Mucosa of descending colon (tissue), 3 donors: ENCODE data around the gene ACSM4. TPM values are rescaled to one million over a fixed set of nuclear protein-coding genes. Genes with fewer than 3 reads are reported as not detected.

Experiments
- ATAC-seq: fragments of 200-7000 bp; cut with Tn5 transposase; one replicate; pipeline ENCODE4 v1.9.1; 2020; ENCODE audit warnings: mild to moderate bottlenecking, moderate library complexity
- DNase-seq, 3 donors: peaks; one replicate each; pipeline ENCODE4 v3.0.0-alpha.2; 2020
- H3K36me3 ChIP-seq: fragments of 200-600 bp; one replicate; pipeline ENCODE4 v1.8.0; 2021; ENCODE audit warnings: low read depth, mild to moderate bottlenecking
- H3K4me1 ChIP-seq: fragments of 200-600 bp; one replicate; pipeline ENCODE4 v1.8.0; 2021; ENCODE audit warnings: low read depth, mild to moderate bottlenecking
- H3K4me3 ChIP-seq: fragments of 200-600 bp; one replicate; pipeline ENCODE4 v1.8.0; 2021; ENCODE audit warnings: mild to moderate bottlenecking
- H3K9me3 ChIP-seq: fragments of 200-600 bp; one replicate; pipeline ENCODE4 v1.8.0; 2021; ENCODE audit warnings: mild to moderate bottlenecking
- CTCF ChIP-seq: fragments of 200-600 bp; IDR thresholded peaks from one replicate; pipeline ENCODE4 v1.8.0; 2022; ENCODE audit warnings: antibody characterized with exemption, mild to moderate bottlenecking
- intact Hi-C, 2 donors: fragments of 100-400 bp; cut with DNase I in 1 of 2; cut with micrococcal nuclease in 1 of 2; formaldehyde crosslinking; loops; one replicate each; pipeline versions ENCODE4 v1.11.0 to v1.11.1; 2022; cut with DNase I, micrococcal nuclease
- total RNA-seq, 3 donors: library from RNA; stranded (reverse); fragmentation: NEBNext Ultra II Directional in 2 of 3; extraction: Animal tissue kit (Norgen Biotek cat#: 25700) in 2 of 3; gene quantifications; one replicate each; pipeline versions ENCODE4 v1.2.1 to v1.2.4, GENCODE V29; 2021 to 2023
- donor health status: DM: no; HTN: no; CAD: no; lungs with moderate emphysema.
- donor health status: DM: no; HTN: no; CAD: no.
- donor health status: DM: no; HTN: yes; CAD: no.

Gene ACSM4
- total RNA-seq, 3 donors from 2014 or later: not detected

- no peak for DNase-seq
- Histone ChIP-seq H3K4me3 (no peak overlapping the region), H3K9me3 (peaks cover 3% of the 10 kb centered on the region), H3K4me1 (no peaks in the 10 kb centered on the region), H3K36me3 (no peaks in the 10 kb centered on the region)
- no peak for ATAC-seq
- TF ChIP-seq CTCF: no peak
- intact Hi-C loops: no loop called here
Measured at GRCh38 chr12:7295529-7295928, 8.3 kb upstream of the ACSM4 start.

- no peak for TF ChIP-seq CTCF
- Histone ChIP-seq H3K36me3 (no peaks in the 10 kb centered on the region), H3K4me3 (no peak overlapping the region), H3K9me3 (no peaks in the 10 kb centered on the region), H3K4me1 (no peaks in the 10 kb centered on the region)
- ATAC-seq (no peak), DNase-seq (no peak)
- intact Hi-C loops: no loop called here
Measured at GRCh38 chr12:7297865-7298264, 6.0 kb upstream of the ACSM4 start.

- DNase-seq (no peak), ATAC-seq (no peak)
- intact Hi-C loops: no loop called here
- H3K4me1 ChIP-seq: no peaks in the 10 kb centered on the region
- H3K9me3 ChIP-seq: no peaks in the 10 kb centered on the region
- no peak overlapping the region for H3K4me3 ChIP-seq
- no peak for TF ChIP-seq CTCF
- no peaks in the 10 kb centered on the region for H3K36me3 ChIP-seq
Measured at GRCh38 chr12:7302266-7302986, 1.4 kb upstream of the ACSM4 start.

GRCh38 chr12:7303230-7303629 lies 642 bp upstream of the ACSM4 start:
- no peaks in the 10 kb centered on the region for H3K9me3 ChIP-seq
- H3K36me3 ChIP-seq: no peaks in the 10 kb centered on the region
- no peak overlapping the region for H3K4me3 ChIP-seq
- DNase-seq (no peak), ATAC-seq (no peak)
- TF ChIP-seq CTCF: no peak
- intact Hi-C loops: no loop called here
- no peaks in the 10 kb centered on the region for H3K4me1 ChIP-seq

GRCh38 chr12:7304456-7304855 lies 584 bp downstream of the ACSM4 start:
- TF ChIP-seq CTCF: no peak
- H3K4me3 ChIP-seq: no peak overlapping the region
- H3K36me3 ChIP-seq: no peaks in the 10 kb centered on the region
- H3K9me3 ChIP-seq: no peaks in the 10 kb centered on the region
- intact Hi-C loops: no loop called here
- no peak for DNase-seq
- ATAC-seq: no peak
- no peaks in the 10 kb centered on the region for H3K4me1 ChIP-seq

GRCh38 chr12:7310070-7310469 lies 6.2 kb downstream of the ACSM4 start:
- ATAC-seq (no peak), DNase-seq (no peak)
- intact Hi-C loops: no loop called here
- Histone ChIP-seq H3K4me1 (no peaks in the 10 kb centered on the region), H3K4me3 (no peak overlapping the region), H3K9me3 (no peaks in the 10 kb centered on the region), H3K36me3 (no peaks in the 10 kb centered on the region)
- no peak for TF ChIP-seq CTCF
